ENCODE data around the gene LMF2.

The LMF2 gene

GRCh38 chr22:50503475-50504145 lies 3.9 kb downstream of the LMF2 start:
- Mint-ChIP-seq H3K9me3 (no peaks in the 10 kb centered on the region), H3K4me3 (no peak overlapping the region), H3K27me3 (ENCODE audit: low read depth) (no peaks in the 10 kb centered on the region), H3K4me1 (peaks cover 1% of the 10 kb centered on the region), H3K36me3 (ENCODE audit: low read depth) (no peaks in the 10 kb centered on the region), H3K27ac (no peak overlapping the region)
- no peak for TF ChIP-seq CTCF (IDR thresholded peaks at IDR 0.05; ENCODE audit: unreplicated experiment in 3 of 3)

- Mint-ChIP-seq H3K36me3 (ENCODE audit: low read depth) (no peaks in the 10 kb centered on the region), H3K9me3 (no peaks in the 10 kb centered on the region), H3K27me3 (ENCODE audit: low read depth) (peaks cover 5% of the 10 kb centered on the region), H3K27ac (no peak overlapping the region), H3K4me1 (no peaks in the 10 kb centered on the region), H3K4me3 (no peak overlapping the region)
- TF ChIP-seq CTCF (IDR thresholded peaks at IDR 0.05; ENCODE audit: unreplicated experiment in 3 of 3) = no peak
These were observed 4.7 kb downstream of the LMF2 start for GRCh38 chr22:50502628-50503474.

- H3K36me3 Mint-ChIP-seq (ENCODE audit: low read depth) = no peaks in the 10 kb centered on the region
- H3K4me3 Mint-ChIP-seq = peak overlapping the region in 2 of 3 experiments; percentile 38 to 66
- H3K27ac Mint-ChIP-seq = no peak overlapping the region
- H3K27me3 Mint-ChIP-seq (ENCODE audit: low read depth) = peaks cover 6% of the 10 kb centered on the region
- no peak for TF ChIP-seq CTCF (IDR thresholded peaks at IDR 0.05; ENCODE audit: unreplicated experiment in 3 of 3)
- H3K9me3 Mint-ChIP-seq = no peaks in the 10 kb centered on the region
- no peaks in the 10 kb centered on the region for H3K4me1 Mint-ChIP-seq
These were observed 5.4 kb downstream of the LMF2 start for GRCh38 chr22:50502096-50502495.

GRCh38 chr22:50500452-50500851 lies 7.0 kb downstream of the LMF2 start:
- peaks cover 6% of the 10 kb centered on the region for H3K27me3 Mint-ChIP-seq (ENCODE audit: low read depth)
- H3K9me3 Mint-ChIP-seq = no peaks in the 10 kb centered on the region
- H3K4me3 Mint-ChIP-seq = peak overlapping the region in 1 of 3 experiments; percentile 65
- no peak overlapping the region for H3K27ac Mint-ChIP-seq
- H3K4me1 Mint-ChIP-seq = no peaks in the 10 kb centered on the region
- no peak for TF ChIP-seq CTCF (IDR thresholded peaks at IDR 0.05; ENCODE audit: unreplicated experiment in 3 of 3)
- no peaks in the 10 kb centered on the region for H3K36me3 Mint-ChIP-seq (ENCODE audit: low read depth)

- TF ChIP-seq CTCF (IDR thresholded peaks at IDR 0.05; ENCODE audit: unreplicated experiment in 3 of 3) = peak; percentile 45 to 65 (median 53)
- peak overlapping the region in 1 of 3 experiments; percentile 16 for H3K4me3 Mint-ChIP-seq
- peak overlapping the region in 1 of 3 experiments; percentile 19 for H3K27ac Mint-ChIP-seq
- H3K4me1 Mint-ChIP-seq = no peaks in the 10 kb centered on the region
- peaks cover 9% of the 10 kb centered on the region for H3K27me3 Mint-ChIP-seq (ENCODE audit: low read depth)
- no peaks in the 10 kb centered on the region for H3K9me3 Mint-ChIP-seq
- no peaks in the 10 kb centered on the region for H3K36me3 Mint-ChIP-seq (ENCODE audit: low read depth)
These were observed 9.1 kb downstream of the LMF2 start for GRCh38 chr22:50498322-50498890.

Measured in nephron (organoid).